Rectal smooth muscle tissue (tissue), 1 donor: Measurements from ENCODE around the gene FCRL6.

Experiments
- H3K27ac ChIP-seq: one replicate; pipeline ENCODE4 v1.7.0; 2013; ENCODE audit warnings: low read depth, low read length, inconsistent platforms
- H3K27me3 ChIP-seq: one replicate; pipeline ENCODE4 v1.7.0; 2013; ENCODE audit warnings: low read length; ENCODE audit not compliant: control insufficient read depth, insufficient read depth
- H3K36me3 ChIP-seq: one replicate; pipeline ENCODE4 v1.7.0; 2013; ENCODE audit warnings: low read length; ENCODE audit not compliant: control insufficient read depth, insufficient read depth
- H3K4me1 ChIP-seq: one replicate; pipeline ENCODE4 v1.7.0; 2013; ENCODE audit warnings: low read length; ENCODE audit not compliant: control insufficient read depth, insufficient read depth
- H3K4me3 ChIP-seq: one replicate; pipeline ENCODE4 v1.7.0; 2013; ENCODE audit warnings: low read length
- H3K9ac ChIP-seq: one replicate; pipeline ENCODE4 v1.7.0; 2013; ENCODE audit warnings: low read length

The FCRL6 gene, protein sequence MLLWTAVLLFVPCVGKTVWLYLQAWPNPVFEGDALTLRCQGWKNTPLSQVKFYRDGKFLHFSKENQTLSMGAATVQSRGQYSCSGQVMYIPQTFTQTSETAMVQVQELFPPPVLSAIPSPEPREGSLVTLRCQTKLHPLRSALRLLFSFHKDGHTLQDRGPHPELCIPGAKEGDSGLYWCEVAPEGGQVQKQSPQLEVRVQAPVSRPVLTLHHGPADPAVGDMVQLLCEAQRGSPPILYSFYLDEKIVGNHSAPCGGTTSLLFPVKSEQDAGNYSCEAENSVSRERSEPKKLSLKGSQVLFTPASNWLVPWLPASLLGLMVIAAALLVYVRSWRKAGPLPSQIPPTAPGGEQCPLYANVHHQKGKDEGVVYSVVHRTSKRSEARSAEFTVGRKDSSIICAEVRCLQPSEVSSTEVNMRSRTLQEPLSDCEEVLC

DNA sequence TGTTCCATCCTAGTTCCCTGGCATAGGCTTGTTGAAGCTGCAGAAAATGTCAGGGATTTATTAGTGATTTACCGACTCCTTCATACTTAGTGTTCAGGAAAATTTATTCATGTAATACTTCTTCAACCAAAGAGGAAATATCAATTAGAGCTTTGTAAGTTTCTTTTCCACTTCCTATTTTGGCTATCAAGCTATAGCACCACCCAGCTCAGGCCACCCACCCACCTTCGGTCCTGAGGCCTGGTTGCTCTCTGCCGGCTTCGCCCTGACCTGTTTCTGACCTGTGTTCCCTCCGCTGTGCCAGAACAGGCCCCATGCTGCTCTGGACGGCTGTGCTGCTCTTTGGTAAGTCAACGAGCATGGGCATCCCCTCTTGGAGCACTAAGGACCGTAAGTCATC is at the start of gene FCRL6:
Gene FCRL6, plus strand, starts transcription at position 250 of the 400 bp plus-strand sequence. Its CDS starts 65 bp downstream, at position 315.
- no peaks in the 10 kb centered on the region for H3K36me3 ChIP-seq
- no peaks in the 10 kb centered on the region for H3K27me3 ChIP-seq
- no peak within 1 kb of the TSS for H3K4me3 ChIP-seq
- no peak within 1 kb of the TSS for H3K9ac ChIP-seq
- no peak within 1 kb of the TSS for H3K27ac ChIP-seq
- no peaks in the 10 kb centered on the region for H3K4me1 ChIP-seq

DNA sequence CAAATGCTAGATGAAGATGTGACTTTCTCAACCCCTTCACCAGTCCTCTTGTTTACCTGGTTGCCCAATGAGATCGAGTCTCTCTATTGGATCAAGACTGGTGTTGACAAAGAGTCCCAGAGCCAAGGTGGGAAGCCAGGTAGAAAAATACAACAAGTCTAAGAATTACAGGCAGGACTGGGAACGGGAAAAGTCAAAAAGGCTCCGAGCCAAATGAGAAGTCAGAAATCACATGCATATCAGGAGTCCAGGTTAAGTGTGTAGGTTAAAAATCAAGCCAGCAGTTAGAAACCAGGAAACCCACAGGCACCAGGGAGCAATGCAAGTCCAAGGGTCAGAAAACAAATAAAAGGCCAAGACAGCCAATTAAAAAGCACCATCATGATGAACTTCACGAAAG is 48.8 kb upstream of the FCRL6 start:
- no peak overlapping the region for H3K4me3 ChIP-seq
- no peak overlapping the region for H3K27ac ChIP-seq
- no peaks in the 10 kb centered on the region for H3K27me3 ChIP-seq
- H3K4me1 ChIP-seq: no peaks in the 10 kb centered on the region
- H3K36me3 ChIP-seq: no peaks in the 10 kb centered on the region
- no peak overlapping the region for H3K9ac ChIP-seq

DNA sequence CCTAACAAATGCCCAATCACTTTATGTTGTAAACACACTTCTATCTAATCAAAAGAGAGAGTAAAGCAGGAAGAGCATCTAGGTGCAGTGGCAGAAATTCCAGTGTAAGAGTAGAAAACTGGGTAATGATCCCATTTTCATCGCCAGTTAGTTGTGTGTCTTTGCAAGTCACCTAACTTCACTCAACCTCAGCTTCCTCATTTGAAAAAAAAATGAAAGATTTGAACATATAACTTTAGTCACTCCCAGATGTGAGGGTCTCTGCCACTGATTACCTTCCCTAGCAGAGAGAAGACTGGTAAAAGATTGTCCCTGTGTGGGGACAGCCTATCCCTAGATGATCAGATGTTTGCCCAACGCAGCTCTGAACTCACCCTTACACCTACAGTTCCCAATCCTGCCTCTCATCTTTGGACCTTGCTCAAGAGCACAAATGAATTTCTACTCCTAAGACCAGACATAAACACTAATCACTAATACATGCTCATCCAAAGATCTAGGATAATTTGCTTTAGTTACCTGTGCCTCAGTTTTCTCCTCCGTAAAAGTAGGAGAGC is 46.6 kb upstream of the FCRL6 start:
- H3K27ac ChIP-seq: no peak overlapping the region
- H3K4me3 ChIP-seq: no peak overlapping the region

DNA sequence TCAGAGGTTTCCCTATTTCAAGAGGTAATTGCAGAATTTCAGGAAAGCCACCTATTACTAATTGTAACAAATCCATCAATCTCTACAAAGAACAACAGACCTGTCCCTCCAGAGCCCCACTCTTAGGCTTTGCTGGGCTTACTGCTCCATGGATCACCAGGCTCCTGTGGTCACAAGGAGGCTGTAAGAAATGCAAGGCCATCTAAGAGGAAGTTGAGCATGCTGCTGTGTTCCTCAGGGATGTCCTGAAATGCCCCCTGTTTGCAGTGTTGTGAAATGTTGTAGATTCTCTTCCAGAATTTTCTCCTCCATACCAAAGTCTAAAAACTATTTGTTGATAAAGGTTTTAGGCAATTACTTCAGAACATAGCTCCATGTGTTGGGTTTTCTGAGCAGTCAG is 45.8 kb upstream of the FCRL6 start:
- no peak overlapping the region for H3K9ac ChIP-seq
- H3K4me1 ChIP-seq: no peaks in the 10 kb centered on the region
- H3K27me3 ChIP-seq: no peaks in the 10 kb centered on the region
- H3K4me3 ChIP-seq: no peak overlapping the region
- H3K36me3 ChIP-seq: no peaks in the 10 kb centered on the region
- H3K27ac ChIP-seq: no peak overlapping the region

More for the DNA sequence above, 46.6 kb upstream of the FCRL6 start:
- no peaks in the 10 kb centered on the region for H3K27me3 ChIP-seq
- no peaks in the 10 kb centered on the region for H3K36me3 ChIP-seq
- no peak overlapping the region for H3K9ac ChIP-seq
- H3K4me1 ChIP-seq: no peaks in the 10 kb centered on the region

DNA sequence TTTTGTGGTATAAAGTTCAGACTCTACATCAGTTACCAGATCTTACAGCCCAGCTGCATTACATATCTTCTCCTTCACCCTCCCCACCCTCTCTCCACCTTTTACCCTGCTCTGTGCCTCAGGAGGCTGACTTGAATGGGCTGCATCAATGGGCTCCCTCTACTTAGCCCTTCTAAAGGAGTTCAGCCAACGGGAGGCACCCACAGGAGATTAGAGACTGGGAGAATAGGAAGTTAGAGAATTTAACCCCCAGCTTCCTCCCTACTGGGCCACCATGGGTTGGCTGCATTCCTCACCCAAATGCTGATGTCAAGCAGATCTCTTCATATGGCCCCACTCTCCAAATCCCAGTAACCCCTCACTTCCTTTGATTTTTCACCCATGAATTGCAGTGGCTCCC is 38.5 kb upstream of the FCRL6 start:
- Histone ChIP-seq H3K4me3 (no peak overlapping the region), H3K9ac (no peak overlapping the region), H3K27me3 (no peaks in the 10 kb centered on the region), H3K4me1 (no peaks in the 10 kb centered on the region), H3K27ac (no peak overlapping the region), H3K36me3 (no peaks in the 10 kb centered on the region)

DNA sequence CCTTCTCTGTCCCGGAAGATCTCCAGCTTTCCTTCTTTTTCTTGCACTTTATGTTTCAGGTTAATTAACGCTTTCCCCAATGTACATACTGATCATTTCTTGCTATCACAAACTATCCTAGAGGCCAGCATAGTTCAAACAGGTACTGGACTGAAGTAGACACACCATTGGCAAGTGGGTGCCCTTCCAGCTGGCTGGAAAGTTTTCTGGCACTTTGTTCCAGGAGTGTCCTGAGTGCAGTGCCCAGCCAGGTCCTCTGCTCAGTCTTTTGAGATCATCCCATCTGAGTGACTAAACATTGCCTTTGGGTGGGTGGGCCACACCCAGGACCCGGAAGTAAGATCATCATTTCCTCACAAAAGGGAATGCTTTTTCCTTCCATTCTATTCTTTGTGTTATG is 36.4 kb upstream of the FCRL6 start:
- Histone ChIP-seq H3K9ac (no peak overlapping the region), H3K4me1 (no peaks in the 10 kb centered on the region), H3K4me3 (no peak overlapping the region), H3K27me3 (no peaks in the 10 kb centered on the region), H3K36me3 (no peaks in the 10 kb centered on the region), H3K27ac (no peak overlapping the region)

GRCh38 chr1:159771127-159771895 is 30.8 kb upstream of the FCRL6 start:
- Histone ChIP-seq H3K9ac (no peak overlapping the region), H3K27ac (no peak overlapping the region), H3K36me3 (no peaks in the 10 kb centered on the region), H3K27me3 (no peaks in the 10 kb centered on the region), H3K4me1 (no peaks in the 10 kb centered on the region), H3K4me3 (no peak overlapping the region)

DNA sequence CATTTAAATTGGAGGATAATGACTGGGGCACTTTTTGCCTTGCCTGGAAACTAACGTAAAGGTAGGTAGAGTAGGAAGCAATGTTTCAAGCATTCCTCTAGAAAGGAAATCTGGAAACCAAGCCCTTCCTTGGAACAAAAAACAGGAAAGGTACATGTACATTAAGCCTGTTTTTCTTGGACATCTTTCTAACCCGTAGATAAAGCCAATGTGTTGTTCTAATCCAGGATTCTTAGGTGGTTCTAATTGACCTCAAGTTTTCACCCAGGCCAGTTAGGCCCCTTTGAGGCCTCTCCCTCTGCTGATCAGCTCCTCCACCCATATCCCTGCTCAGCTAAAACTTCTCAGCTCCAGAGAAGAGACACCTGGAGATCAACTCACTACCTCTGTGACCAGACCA is 27.7 kb upstream of the FCRL6 start:
- Histone ChIP-seq H3K27ac (no peak overlapping the region), H3K4me3 (no peak overlapping the region), H3K4me1 (no peaks in the 10 kb centered on the region), H3K27me3 (no peaks in the 10 kb centered on the region), H3K9ac (no peak overlapping the region), H3K36me3 (no peaks in the 10 kb centered on the region)

DNA sequence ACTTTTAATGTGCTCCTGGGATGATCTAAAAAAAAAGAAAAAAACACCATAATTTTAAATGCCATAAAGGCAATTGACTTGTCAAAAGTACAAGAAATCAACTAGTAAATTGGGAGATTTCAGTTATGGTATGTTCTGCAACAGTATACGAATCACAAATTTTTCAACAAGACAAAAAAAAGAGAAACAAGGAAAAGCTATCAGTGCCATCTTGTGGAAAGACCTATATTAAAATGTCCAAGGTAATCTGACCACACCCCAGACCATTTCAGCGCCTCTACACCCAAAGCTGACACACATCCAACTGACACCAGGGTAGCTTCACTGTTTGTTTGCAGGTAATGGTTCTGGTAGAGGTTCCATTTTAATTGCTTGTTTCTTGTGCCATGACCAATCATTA is 26.4 kb upstream of the FCRL6 start:
- no peak overlapping the region for H3K9ac ChIP-seq
- no peak overlapping the region for H3K4me3 ChIP-seq
- H3K27me3 ChIP-seq: no peaks in the 10 kb centered on the region
- H3K4me1 ChIP-seq: no peaks in the 10 kb centered on the region
- no peaks in the 10 kb centered on the region for H3K36me3 ChIP-seq
- H3K27ac ChIP-seq: no peak overlapping the region

- no peak overlapping the region for H3K27ac ChIP-seq
- H3K36me3 ChIP-seq: no peaks in the 10 kb centered on the region
- no peak overlapping the region for H3K9ac ChIP-seq
- no peaks in the 10 kb centered on the region for H3K27me3 ChIP-seq
- no peaks in the 10 kb centered on the region for H3K4me1 ChIP-seq
- no peak overlapping the region for H3K4me3 ChIP-seq
Measured at GRCh38 chr1:159778266-159778665, 23.9 kb upstream of the FCRL6 start.

DNA sequence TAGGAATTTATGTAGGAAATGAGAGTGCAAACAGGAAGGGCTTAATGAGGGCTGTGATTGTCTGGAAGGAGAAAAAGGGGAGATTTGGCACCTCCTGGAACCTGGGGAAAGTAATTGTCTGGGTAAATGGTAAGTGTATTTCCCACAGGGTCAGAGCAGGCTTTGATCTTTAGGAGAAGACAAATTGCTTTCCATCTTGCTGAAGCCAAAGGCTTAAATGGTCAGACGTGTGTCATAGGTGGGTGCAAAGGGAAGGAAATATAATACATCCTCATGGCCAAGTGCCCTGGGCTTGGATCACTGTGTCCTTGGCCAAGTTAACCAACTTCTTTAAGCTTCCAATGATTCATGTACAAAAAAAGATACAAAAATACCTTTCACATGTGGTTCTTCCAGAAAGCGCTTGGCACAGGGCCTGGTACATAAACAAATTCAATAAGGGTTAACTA is 22.7 kb upstream of the FCRL6 start:
- H3K36me3 ChIP-seq: no peaks in the 10 kb centered on the region
- no peak overlapping the region for H3K27ac ChIP-seq
- H3K4me3 ChIP-seq: no peak overlapping the region

More for the DNA sequence above, 22.7 kb upstream of the FCRL6 start:
- Histone ChIP-seq H3K9ac (no peak overlapping the region), H3K4me1 (no peaks in the 10 kb centered on the region), H3K27me3 (no peaks in the 10 kb centered on the region)
